HG03280 (cell line): ENCODE measurements around the gene OR6S1.
"Not testable (repeated sequence)": the region's sequence is repeated elsewhere in the genome, so short reads cannot be mapped to it uniquely, and the experiment has no call there.

Experiments
- ATAC-seq: cut with Tn5 transposase; IDR thresholded peaks from one replicate; pipeline ENCODE4 v1.9.1; 2021; ENCODE audit warnings: mild to moderate bottlenecking, moderate library complexity; ENCODE audit not compliant: unreplicated experiment

OR6S1 gene

GRCh38 chr14:20632448-20632830 is 9.1 kb downstream of the OR6S1 start:
- peak; percentile 21 for ATAC-seq

DNA sequence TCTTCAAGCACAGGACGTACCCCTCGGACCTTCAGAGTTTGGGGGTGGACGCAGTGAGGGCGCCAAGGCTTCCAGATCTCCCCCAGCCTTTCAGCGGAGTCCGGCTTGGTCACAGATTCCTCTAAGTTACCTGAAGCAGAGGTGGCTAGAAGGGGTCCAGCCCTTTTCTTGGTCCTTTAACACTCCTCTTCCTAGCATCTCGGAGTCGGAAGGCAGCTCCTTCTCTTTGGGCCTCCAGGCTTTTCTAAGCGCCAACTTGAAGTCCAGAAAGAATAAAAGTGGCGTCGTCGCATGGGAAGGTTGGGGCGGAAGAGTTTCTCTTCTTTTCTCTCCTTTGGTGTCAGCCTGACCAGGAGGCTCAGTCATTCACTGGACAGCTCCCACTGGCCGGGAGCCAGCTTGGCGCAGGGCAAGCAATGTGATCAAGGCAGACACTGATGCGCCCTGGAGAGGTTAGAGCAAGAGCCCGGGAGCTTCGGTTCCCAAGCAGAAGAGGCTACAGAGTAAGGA is 9.6 kb downstream of the OR6S1 start:
- no peak for ATAC-seq

DNA sequence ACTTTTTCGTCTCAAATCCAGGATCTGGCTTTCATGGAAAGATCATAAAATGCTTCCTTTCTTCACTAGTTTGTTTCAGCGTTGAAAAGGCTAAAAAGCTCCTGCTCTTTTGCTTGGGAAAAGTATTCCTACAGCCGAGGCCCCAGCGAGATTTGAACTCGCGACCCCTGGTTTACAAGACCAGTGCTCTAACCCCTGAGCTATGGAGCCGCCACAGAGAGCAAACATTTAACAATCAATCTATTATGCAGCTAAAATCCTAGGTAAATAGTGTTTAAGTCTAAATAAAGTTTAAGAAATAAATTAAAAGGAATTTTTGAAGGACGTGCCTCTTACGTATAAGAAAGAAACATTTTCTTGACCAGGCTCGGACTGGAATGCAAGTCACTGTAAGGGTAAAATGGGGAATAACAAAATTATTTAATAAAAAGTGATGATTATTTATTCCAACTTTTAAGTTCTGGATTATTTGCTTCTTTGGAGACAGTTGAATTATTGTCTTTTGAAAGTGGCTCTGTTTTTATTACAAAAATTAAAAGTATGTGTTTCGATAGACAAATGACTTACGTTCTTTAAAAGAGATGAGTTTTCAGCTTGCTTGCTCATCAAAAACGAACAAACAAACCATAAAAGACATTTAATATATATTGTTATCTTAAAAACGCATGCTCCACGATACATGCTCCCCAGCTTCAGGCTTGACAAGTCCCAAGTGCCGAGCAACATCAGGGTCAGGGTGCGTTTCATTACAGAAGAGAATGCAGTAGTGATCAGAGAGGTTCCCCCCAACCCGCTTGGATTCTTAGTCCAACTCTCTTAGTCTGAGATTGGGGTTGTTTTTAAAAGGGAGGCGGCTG is 10.2 kb downstream of the OR6S1 start:
- ATAC-seq = no peak

DNA sequence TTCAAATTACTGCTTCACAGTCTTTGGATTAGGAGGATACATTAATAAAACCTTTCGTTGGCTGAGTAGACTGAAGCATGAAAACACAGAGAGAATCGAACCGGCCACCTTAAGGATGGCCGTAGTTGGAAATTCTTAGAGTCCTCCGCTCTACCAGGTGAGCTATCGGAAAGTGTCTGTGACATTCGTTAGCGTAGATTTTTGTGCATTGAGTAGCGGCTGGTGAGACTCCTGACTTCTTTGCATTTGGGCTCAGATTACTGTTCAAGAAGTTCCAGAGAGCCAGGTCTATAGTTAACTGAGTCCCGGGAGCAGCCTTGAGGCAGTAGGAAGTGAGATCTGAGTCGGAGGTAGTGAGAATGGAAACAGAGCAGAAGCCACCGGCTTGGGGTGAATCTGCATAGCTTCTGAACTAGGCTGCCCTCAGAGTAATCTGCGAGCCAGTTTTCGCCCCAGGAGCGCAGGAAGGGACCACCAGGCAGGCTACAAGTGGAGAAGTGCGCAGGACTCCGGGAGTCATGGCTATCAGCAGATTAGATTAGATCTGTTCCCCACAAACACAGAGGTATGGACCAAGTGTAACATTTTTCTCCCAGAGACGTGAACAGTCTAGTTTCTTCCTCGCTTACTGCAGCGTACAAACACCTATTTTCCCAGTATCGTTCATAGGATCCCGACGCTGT is 11.0 kb downstream of the OR6S1 start:
- no peak for ATAC-seq

DNA sequence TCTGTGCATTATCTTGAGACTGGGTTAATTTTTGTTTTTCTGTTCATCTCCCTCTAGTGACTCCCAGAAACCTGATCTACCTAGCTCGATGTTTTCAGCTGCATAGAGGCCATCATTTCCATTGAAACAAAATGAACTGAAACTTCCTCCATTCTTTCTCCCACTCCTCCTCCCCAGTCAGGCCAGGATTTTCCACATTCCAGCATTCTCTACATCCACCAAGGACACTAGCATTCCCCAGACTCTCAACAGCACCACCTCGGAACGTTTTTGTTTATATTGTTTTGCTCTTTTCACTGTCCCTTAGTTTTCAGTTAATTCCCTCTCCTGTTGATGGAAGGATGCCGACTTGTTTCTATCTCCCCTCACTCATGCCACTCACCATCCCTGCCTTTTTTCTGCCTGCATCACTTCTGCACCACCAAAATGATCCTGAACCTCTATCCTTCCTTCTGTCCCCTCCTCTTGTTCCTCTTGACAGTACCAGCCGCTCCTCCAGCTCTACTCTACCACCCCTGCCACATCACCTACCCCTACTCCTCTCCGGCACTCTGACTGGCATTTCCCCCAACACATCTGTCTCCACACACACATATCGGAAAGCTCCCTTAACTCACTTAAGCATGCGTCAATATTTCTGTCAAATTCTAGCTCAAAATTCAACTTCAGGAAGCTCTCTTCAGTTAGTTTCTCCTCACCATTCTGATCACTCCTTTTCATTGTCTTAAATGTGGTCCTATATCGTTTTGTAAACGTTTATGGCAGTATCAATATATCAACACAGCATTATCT is 13.2 kb downstream of the OR6S1 start:
- ATAC-seq = no peak

- no peak for ATAC-seq
Observed at GRCh38 chr14:20627346-20628027, 14.0 kb downstream of the OR6S1 start.

- no peak for ATAC-seq
Observed at GRCh38 chr14:20626274-20626673, 15.2 kb downstream of the OR6S1 start.

DNA sequence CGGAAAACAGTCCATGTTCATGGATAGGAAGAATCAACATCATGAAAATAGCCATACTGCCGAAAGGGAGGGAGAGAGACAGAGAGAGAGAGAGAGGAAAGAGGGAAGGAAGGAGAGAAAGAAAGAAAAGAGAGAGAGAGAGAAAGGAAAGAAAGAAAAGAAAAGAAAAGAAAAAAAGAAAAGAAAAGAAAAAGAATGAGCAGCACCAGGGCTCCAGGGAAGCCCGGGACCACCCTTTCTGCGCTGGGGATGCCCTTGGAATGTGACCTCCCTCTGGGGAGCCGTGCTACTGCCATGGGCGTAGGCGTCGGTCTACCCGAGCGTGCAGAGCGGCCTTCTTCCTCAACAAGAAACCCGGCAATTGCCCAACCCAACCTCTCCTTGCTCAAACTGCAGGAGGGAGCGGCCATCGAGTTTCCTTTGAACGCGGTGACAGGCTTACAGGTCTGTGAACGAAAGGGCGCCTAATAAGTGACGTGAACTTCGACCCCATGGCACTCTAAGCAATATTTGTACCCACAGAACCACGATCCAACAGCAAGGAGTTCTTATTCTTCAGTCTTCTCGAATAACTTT is 16.9 kb downstream of the OR6S1 start:
- no peak for ATAC-seq

GRCh38 chr14:20623798-20624197 is 17.7 kb downstream of the OR6S1 start:
- ATAC-seq = no peak

- ATAC-seq = no peak
Observed at GRCh38 chr14:20622816-20623291, 18.6 kb downstream of the OR6S1 start.

GRCh38 chr14:20620798-20621478 is 20.6 kb downstream of the OR6S1 start:
- ATAC-seq = no peak

GRCh38 chr14:20619688-20620087 is 21.8 kb downstream of the OR6S1 start:
- not testable (repeated sequence) for ATAC-seq

GRCh38 chr14:20618271-20618749 is 23.2 kb downstream of the OR6S1 start:
- ATAC-seq = no peak

DNA sequence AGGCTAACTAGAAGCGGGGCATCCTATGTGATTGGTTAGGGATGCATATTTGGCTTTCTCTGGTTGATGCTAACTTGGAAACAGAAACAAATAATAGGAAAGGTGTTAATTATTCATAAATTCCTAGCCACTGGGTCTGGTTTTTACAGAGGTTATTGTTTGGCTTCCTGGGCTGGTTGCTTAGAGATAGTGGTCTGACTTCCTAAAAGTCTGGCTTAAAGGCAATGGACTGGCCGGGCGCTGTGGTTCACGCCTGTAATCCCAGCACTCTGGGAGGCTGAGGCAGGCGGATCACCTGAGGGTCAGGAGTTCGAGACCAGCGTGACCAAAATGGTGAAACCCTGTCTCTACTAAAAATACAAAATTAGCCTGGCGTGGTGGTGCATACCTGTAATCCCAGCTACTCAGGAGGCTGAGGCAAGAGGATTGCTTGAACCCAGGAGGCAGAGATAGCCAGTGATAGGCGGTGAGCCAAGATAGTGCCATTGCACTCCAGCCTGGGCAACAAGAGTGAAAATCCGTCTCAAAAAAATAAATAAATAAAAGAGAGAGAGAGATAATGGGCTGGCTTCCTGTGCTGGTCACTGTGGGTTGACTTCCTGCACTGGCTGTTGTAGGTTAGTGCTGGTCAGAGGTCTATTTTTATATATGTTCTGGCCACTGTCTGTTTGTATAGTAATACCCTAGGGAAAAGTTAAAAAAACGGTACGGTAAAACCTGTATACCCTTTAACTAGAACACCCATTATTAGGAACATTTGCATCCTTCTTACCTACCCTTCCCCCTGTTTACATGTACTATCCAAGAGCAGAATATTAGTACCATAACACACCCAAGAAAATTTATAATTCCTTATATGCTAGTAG is 24.1 kb downstream of the OR6S1 start:
- no peak for ATAC-seq

DNA sequence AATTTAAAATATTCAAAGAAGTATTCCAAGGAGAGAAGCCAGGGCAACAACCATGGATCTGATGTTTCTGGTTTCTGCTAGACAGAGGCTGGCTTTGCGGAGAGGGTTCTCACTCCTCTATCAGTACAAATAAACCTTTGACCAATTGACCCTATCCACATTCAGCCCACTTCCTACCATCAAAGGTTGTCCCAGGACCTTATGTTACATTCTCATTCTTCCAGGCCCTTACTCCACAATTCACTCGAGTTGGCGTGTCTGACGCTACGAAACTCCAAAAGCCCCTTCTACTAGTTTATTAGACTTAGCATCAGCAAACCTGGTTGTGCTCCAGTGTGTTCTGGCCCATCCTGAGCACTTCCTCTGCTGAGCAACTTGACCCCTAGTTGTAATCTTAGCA is 25.5 kb downstream of the OR6S1 start:
- ATAC-seq = no peak

- no peak for ATAC-seq
Observed at GRCh38 chr14:20614038-20614840, 27.3 kb downstream of the OR6S1 start.

DNA sequence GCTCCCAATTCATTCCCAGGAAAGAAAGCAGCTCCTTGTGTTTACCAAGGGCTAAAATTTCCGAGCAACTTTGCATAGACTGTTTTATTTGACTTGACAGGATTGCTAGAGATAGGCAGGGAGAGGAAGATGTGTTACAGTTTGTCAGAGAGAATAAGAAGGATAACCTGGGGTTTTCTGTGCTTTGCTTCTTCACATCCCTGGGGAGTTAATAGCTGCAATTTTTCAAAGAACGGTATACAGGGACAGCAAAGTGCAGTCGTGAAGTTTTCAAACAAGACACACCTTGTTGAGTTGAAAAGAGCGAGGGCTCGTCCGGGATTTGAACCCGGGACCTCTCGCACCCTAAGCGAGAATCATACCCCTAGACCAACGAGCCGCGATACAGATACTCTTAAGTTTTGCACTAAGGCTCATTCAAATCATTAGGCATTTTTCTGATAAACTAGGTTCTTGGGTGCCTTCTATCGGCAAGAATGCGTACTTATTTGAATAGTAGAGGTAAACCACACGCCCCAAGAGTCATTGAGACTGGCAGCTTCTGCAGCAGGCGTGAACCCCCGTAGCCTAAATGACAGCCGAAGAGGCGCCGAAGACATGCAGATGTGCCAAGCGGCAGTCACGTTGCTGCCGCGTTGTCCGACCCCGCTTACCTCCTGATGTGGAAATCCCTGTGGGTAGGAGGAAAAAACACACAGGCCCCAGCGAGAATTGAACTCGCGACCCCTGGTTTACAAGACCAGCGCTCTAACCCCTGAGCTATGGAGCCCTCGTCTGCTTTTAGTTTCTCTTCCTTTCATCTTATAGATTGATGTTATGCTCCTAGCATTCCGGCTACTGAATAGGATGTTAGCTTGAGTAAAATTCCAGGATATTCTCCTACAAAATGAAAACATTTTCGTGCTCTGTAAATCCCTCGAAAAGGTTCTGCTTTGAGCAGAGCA is 28.1 kb downstream of the OR6S1 start:
- peak; percentile 74 for ATAC-seq
